Stimulated activated CD8-positive, alpha-beta memory T cell treated with anti-CD3 and anti-CD28 coated beads, Interleukin-4, amount 100 ng/mL, for 4 hours (primary cell): ENCODE results near the gene CLDN34.

Experiments
- DNase-seq, 2 donors: peaks; one replicate each; pipeline ENCODE4 v3.0.0-alpha.2; 2020; ENCODE audit warnings: low read depth in 2 of 2, low spot score in 1 of 2

The CLDN34 gene

DNA sequence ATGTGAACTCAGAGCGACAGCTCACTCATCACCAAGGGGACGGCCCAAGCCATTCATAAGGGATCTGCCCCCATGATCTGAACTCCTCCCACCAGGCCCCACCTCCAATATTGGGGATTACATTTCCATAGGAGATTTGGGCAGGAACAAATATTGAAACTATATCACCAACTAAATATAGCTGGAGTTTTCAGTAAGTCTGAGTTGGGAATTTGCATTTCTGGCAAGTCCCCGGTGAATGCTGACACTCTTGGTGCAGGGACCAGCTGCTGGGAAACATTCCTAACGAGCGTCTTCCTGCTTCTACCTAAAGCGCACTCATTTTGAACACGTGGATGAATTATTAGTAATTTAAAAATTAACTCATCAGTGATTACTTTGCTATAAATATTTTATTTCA, 13.2 kb downstream of the CLDN34 start:
- no peak for DNase-seq

DNA sequence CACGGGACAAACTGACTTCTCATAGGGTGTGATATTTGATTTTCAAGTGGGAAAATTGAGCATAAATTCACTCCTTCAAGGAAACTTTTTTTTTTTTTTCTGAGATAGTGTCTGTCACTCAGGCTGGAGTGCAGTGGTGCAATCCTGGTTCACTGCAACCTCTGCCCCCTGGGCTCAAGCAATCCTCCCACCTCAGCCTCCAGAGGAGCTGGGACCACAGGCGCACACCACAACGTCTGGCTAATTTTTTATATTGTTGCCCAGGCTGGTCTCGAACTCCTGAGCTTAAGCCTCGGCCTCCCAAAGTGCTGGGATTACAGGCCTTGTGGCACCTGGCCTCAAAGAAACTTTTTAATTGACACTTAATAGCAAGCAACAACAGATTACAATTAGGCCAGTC, 13.8 kb downstream of the CLDN34 start:
- DNase-seq = no peak

DNA sequence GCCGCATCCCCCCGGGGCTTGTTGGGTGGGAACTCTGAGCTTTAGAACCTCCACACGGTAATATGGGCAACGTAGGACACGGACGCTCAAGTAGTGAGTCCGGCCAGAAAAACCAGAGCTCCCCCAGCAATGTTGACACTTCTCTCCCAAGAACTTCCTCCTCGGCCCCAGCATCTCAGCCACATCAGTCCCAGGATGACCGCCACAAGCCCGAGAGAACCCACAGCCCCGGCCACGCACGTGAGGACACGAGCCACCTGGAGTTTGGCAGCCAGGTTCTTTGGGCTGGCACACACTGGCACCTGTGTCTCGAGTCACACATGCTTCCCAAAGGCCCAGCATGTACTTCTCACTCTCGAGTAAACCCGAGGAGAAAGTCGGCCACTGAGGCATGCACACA, 16.3 kb downstream of the CLDN34 start:
- DNase-seq = no peak

GRCh38 chrX:9983846-9984245, 16.7 kb downstream of the CLDN34 start:
- DNase-seq = no peak

- DNase-seq = no peak
These were observed 21.6 kb downstream of the CLDN34 start for GRCh38 chrX:9988762-9989161.

DNA sequence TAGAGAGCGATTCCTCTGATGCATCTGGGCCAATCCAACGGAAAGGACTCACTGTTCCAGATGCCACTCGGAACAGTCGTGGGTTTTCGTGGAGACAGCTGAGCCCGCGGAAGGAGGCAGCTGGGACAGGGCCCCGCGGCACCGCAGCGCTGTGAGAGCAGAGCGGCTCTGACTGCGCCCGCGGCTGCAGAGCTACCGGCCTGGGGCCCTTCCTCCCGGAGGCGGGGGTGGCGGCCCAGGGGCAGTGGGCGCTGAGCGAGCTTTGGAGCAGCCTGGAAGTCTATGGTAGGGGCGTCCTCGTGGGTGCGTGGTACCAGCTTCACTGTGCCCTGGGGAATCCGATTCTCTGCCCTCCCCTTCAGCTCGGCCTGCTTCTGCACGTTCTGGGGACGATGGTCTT, 24.9 kb downstream of the CLDN34 start:
- no peak for DNase-seq

DNA sequence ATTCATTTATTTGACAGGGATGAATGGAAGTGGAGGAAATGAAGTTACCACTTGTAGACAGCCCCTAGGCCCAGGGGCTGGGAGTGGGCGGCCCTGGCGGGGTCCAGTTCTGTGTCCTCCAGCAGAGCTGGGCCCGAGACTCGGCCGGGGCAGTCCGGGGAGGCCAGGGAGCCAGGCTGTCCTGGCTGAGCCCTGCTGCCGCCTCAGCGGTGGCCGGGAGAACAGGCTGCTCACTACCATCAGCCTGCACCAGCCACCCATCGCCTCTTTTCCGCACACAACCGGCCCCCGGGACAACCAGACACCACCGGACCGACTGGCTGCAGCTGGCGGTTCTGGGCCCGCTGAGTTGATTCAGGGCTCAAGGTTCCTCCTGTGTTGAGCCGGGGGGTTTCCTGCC, 25.6 kb downstream of the CLDN34 start:
- DNase-seq = no peak

DNA sequence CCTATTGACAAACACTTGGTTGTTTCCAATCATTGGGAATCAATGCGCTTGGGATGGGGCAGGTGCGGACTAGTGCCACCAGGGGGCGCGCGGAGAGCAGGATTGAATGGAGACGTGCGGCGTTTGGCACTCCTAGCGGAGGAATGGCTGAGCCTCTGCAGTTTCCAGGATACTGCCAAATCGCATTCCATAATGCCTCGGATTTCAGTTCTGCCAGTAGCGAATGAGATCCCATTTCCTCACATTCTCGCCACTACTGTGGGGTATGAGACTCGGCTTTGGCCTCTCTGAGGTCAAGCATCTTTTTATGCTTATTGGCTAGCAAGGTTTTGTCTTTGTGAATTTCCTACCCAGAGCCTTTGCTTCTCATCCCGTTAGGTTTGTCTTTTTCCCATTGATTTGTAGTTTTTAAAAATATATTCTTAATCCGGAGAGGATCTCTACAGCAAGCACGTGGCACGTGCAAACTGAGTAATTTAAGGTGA, 28.7 kb downstream of the CLDN34 start:
- peak; percentile 47 to 60 for DNase-seq

- DNase-seq = no peak
These were observed 29.9 kb downstream of the CLDN34 start for GRCh38 chrX:9997041-9997440.

DNA sequence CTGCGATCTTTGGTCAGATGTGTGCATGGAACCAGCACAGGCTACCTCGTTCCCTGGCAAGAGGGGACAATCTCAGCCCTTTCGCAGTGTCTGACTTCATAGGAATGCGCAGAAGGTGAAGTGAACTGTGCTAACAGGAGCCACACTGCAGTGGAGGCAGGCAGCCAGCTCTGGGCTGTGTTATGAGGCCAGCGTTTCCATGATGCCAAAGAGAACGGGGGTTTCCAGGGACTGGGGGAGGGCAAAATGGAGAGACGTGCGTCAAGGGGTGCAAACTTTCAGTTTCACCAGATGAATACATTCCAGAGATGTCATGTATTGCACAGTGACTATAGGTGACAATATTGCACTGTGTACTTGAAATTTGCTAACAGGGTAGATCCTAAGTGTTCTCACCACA, 30.4 kb downstream of the CLDN34 start:
- DNase-seq = no peak

DNA sequence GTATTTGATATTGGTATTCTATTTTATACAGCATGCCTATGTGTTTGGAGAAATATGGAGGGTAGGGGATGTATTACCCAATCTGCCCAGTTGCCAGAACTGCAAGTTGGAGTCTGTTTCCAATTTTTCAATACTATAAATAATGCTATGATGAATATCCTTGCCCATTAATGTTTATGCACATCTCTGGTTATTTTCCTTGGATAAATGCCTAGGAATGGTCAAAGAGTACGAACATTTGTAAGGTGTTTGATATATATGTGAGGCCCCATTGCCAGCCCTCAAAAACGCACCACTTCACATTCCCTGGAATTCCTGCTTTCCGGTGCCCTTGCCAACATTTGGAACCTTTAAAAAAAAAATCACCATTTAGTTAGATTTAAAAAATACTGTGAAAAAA, 34.3 kb downstream of the CLDN34 start:
- no peak for DNase-seq

- no peak for DNase-seq
These were observed 37.8 kb downstream of the CLDN34 start for GRCh38 chrX:10004832-10005475.

- no peak for DNase-seq
These were observed 38.9 kb downstream of the CLDN34 start for GRCh38 chrX:10006086-10006485.

DNA sequence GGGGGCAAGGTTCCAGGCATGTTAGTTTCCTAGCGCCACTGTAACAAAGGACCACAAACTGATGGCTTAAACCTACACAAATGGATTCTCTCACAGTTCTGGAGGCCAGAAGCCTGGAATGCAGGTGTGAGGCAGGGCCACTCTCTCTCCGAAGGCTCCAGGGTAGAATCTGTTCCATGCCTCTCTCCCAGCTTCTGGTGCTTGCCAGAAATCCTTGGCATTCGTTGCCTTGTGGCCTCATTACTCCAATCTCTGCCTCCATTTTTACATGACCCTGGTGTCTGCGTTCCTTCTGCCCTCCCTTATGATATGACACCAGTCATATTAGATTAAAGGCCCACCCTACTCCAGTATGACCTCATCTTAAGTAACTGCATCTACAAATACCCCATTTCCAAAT, 39.6 kb downstream of the CLDN34 start:
- no peak for DNase-seq

DNA sequence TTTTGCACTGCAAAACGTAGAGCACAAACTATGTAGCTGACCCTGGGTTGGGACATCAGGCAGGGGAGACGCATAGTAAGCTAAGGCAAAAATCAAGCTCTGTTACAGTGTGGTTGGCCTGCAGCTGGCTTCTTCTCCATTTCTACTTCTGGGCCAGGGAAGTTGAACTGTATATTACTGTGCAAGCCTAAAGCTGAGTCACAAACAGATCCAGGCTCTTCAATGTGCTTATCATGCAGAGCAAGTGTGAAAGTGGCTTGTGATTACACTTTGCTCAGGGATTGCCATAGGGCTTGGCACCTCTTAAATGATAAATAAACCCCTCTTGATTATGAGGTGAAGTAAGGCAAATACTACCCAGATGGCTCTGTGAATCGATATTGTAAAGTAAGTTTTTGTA, 40.5 kb downstream of the CLDN34 start:
- DNase-seq = no peak

DNA sequence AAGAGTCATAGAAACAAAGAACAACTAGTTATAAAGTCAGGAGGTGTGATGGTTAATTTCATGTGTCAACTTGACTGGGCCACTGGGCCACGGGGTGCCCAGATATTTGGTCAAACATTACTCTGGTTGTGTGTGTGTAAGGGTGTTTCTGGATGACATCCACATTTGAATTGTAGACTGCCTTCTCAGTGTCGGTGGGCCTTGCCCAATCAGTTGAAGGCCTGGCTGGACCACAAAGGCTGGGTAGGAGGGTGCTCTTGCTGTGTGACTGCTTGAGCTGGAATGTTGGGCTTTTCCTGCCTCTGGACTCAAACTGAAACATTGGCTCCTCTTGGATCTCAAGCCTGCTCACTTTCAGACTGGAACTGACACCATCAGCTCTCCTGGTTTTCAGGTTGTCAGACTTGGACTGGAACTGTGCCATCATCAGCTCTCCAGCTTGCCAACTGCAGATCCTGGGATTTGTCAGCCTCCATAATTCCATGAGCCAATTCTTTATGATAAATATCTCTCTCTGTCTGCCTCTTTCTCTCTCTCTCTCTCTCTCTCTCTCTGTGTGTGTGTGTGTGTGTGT, 41.4 kb downstream of the CLDN34 start:
- DNase-seq = no peak

- no peak for DNase-seq
These were observed 42.6 kb downstream of the CLDN34 start for GRCh38 chrX:10009741-10010140.

DNA sequence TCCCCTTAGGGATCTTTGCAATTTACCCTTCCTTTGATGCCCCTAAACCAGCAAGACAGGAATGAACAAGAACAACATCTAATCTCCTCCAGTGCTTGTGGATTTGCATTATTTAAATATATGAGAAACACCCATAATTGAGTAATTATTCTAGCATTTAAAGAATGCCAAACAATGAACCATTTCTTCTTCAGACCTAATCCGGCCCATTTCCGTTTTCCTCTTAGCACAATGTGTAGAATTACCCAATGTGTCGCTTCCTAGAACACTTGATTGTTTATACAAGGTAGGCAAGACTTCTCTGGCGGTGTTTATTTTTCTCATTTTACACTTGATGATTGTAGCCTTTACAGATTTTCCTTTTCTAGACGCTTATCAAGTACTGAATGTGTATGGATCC, 43.5 kb downstream of the CLDN34 start:
- DNase-seq = no peak

- DNase-seq = no peak
These were observed 44.2 kb downstream of the CLDN34 start for GRCh38 chrX:10011261-10011931.

DNA sequence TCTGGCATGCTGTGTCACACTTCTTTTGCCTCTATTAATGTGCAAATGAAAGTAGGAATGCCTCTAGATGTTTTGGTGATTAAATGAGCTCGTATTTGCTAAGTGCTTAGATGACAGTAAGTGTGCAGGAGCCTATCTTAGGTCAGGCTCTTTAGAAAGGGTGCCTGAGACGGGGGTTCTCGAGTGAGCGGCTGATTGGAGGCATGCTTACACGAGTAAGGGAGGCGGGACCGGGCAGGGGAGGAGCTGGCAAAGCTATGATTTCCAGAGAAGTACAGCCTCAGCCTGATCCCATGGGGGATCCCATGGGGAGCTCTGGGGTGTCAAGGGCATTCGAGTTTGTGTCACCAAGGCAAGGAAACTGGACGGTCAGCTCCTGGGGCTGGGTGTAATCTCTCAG, 44.8 kb downstream of the CLDN34 start:
- no peak for DNase-seq

DNA sequence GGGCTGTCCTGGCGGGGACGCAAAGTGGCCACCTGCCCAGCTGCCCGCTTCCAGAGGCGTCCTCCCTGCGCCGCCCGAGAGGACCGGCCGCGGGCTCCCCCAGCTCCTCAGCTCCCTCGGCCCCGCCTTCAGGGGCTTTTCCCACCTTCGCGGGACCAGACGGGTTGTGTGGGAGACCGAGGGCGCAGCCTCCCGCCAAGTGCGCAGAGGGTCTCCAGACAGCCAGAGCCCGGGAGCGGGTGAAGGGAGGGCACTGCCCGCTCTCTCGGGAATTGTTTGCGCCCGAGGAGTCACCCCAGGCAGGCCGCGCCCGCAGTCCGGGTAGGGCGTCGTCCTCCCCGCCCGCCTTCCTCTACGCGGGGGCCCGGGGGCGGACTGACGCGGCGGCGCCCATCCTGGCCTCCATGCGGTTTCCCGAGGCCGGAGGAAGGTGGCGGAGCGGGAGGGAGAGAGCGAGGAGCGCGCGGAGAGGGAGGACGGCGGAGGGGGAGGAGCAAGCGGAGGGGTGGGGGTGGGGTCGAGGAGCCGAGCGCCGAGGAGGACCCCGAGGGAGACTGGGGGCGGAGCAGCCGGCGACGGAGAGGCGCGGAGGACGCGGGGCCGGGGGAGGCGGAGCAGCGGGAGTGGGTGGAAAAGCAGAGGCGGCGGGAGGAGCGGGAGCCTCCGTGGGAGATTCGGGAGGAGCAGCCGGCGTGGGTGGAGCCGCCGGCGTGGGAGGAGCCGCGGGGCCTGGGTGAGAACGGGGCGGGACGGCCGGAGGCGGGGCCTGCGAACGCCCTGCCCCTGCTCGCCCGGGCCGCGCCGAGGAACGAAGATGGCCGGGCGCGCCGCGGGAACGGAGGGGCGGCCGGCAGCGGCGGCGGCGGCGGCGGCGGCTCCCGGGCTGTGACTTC, 47.5 kb downstream of the CLDN34 start:
- peak; percentile 42 to 56 for DNase-seq

- DNase-seq = no peak
These were observed 48.2 kb downstream of the CLDN34 start for GRCh38 chrX:10015355-10015722.
